Right ventricle myocardium inferior (tissue), 1 donor: ENCODE data around the gene LTK. TPM values are rescaled to one million over a fixed set of nuclear protein-coding genes. Genes with fewer than 3 reads are reported as not detected.
"Not testable (repeated sequence)": the region's sequence is repeated elsewhere in the genome, so short reads cannot be mapped to it uniquely, and the experiment has no call there.

Source experiments
- ATAC-seq: fragments of 200-7000 bp; cut with Tn5 transposase; one replicate; pipeline ENCODE4 v1.9.1; 2020; ENCODE audit warnings: mild to moderate bottlenecking, moderate library complexity
- DNase-seq: peaks from one replicate; pipeline ENCODE4 v3.0.0; 2021; ENCODE audit errors: missing footprints
- intact Hi-C: fragments of 100-400 bp; cut with DNase I; formaldehyde crosslinking; loops from one replicate; pipeline ENCODE4 v1.11.0; 2022
- total RNA-seq: library from RNA; stranded (reverse); fragmentation: NEBNext Ultra II Directional; extraction: Animal tissue kit (Norgen Biotek cat#: 25700); gene quantifications from one replicate; pipeline ENCODE4 v1.2.1, GENCODE V29; 2021
- donor health status: DM: no; HTN: yes; CAD: no; lungs with severe emphysema.

LTK gene
- total RNA-seq, 1 donor from 2014 or later = 1.5 TPM

DNA sequence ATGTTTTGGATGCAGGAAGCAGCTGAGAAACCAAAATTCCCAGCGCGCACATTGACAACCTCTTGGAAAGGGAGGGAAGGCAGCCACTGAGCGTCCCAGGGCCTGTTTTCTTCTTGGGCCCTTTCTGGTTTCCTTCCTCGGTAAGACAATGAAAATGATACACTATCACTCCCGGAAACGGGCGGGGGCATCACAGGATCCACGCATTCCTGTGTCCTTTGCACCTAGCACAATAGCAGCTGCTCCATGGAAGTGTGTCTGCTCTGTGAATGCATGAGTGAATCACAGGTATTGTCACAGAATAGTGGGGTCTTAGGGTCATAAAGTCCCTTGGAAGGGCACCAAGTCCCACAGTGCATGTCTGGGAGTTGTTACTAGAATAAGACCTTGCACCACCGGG, 26.2 kb downstream of the LTK start:
- no peak for DNase-seq
- intact Hi-C loops = no loop called here
- no peak for ATAC-seq

DNA sequence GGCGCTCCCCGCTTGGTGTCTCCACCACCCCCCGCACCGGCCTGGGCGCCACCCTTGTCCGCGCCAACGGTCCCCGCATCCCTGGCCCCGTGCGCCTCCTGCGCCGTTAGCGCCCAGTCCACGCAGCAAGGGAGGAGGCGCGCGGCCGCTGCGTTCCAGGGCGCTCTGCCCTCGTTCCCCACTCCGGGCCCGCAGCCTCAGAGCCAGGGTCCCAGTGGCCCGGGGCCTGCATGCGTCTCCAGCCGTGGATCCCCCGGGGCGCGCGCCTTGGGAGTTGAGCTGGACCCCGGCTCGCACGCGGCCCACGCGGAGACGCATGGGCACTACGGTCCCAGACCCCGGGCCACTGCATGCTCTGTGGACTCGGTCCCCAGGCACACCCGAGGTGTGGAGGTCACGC, 27.3 kb downstream of the LTK start:
- DNase-seq (no peak), ATAC-seq (no peak)
- intact Hi-C loops = no loop called here

DNA sequence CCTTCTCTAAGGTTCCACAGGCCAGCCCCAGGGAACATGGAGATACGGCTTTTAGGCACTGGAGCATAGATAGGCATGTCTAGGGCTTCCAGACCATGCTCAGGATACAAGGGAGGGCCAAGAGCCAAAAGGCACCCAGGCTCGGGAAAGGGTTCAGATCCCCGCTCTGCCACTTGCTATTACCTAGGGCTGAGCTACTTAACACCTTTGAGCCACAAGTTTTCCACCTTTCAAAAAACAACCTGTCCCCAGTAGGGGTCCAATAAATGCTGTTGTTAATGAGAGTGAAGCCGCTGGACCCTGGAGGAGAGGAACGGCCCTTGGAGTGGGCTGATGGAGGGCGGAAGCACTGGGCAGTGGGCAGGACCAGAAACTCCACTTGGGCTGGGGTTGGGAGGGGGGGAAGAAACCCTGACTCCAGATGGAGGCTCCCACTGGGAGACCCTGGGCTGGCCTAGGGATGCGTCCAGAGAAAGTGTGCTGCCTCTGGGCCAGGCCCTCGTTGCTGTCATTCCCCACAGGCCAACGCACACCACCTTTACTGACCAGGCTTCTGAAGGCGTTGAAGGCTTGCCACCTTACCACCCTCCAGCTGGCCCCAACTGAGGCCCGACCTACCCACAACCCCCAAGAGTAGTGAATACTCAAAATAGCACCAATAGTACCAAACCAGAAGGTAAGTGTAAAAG, 28.5 kb downstream of the LTK start:
- ATAC-seq (no peak), DNase-seq (no peak)
- intact Hi-C loops = no loop called here

DNA sequence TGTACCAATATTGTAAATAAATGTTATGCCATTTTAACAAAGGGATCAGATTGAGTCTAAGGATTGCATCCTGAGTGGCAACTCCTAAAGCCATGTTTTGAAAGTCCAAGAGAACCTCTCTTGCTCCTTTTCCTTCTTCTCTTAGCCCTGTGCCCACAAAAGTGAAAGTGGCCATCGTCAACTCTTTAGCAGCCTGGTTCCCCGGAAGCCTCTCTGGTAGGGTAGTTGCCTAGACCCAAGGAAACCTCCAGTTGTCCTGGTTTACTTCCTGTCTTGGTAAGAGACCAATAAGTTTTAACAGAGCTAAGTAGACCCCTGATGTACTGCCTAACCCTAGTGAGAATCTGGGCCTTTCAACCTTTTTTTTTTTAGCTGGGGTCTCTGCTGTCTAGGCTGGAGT, 30.1 kb downstream of the LTK start:
- ATAC-seq = no peak
- intact Hi-C loops = no loop called here
- DNase-seq = no peak

DNA sequence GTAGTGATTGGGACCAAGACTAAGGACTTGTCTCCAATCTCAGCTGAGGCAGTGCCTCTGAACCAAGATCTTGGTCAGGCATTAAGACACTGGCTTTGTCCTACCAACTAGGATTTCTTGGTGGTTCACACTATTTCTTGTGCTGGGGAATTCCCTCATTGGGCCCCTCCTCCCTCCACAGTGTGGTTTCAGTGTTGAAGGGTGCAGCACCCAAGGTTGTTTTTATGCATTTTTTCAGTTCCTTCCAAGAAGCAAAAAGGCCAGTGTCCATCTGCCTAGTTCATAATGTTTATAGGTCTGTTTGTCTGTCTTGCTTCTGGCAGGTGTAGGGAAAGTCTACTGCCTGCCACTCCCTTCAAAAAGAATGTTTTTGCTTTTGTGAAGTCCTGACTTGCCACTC, 30.5 kb downstream of the LTK start:
- ATAC-seq (no peak), DNase-seq (no peak)
- intact Hi-C loops = no loop called here

DNA sequence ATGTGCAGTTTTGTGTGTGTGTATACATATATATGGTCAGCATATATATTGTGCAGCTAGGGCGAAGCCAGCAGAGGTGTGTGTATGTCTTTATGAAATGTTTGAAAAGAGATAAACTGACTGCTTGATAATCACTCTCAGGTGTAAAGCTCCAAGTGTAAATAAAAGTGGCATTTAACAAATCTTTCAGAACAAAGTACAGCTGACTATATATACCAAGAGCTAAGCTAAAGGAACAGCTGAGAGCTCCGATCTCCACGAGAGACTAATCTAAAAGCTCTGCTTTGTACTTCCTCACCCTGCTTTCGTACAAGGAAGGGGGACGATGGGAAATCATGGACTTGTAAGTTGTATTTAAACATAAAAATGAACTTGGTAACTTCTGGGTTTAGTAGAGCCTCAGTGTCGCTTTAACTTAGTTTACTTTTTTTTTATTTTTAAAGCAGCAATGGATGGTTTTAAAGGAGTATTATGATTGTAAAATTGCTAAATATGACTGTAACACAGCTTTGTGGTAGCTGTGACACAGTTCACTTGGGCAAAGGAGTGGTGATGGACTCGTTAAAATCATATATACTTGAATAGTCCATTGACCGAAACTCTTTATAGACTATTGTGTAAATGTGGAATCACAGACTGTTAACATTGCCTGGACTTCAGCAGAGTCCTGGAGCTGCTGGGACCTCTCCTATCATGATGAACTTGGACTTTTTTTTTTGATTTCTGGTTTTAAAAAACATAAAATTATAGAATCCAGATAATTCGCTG, 31.3 kb downstream of the LTK start:
- DNase-seq (no peak), ATAC-seq (no peak)
- intact Hi-C loops = no loop called here

DNA sequence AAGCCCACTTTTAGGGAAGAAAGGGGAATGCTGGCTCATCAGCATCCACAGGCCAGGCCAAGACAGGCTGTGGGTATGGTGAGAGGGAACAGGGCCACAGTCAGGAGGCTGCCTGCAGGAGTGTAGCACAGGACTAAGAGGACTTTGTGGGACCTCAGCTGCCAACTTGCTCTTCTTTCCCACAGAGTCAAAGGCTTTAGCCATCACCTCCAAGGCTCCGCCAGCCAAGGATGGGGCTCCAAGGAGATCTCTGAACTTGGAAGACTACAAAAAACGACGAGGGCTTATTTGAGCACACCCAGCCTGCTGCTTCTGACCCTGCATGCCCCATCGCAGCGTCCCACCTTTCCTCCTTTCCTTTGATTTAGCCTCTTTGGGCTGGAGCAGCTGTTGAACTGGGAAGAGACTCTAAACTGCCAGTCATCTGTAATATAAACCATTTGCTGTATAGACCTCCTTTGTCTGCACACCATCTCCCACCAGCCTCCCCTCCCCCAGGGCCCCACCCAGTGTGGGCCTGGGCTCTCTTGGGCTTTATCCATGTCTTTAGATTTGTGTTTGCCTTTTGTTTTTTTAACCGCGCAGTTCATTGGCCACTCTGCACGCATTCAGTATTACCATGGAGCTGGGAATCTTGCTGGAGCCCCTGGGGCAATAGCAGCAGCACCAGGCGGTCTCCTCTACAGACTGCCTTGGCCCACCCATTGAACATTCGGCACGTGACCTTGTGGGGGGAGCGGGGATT, 33.1 kb downstream of the LTK start:
- ATAC-seq = no peak
- intact Hi-C loops = no loop called here
- no peak for DNase-seq

DNA sequence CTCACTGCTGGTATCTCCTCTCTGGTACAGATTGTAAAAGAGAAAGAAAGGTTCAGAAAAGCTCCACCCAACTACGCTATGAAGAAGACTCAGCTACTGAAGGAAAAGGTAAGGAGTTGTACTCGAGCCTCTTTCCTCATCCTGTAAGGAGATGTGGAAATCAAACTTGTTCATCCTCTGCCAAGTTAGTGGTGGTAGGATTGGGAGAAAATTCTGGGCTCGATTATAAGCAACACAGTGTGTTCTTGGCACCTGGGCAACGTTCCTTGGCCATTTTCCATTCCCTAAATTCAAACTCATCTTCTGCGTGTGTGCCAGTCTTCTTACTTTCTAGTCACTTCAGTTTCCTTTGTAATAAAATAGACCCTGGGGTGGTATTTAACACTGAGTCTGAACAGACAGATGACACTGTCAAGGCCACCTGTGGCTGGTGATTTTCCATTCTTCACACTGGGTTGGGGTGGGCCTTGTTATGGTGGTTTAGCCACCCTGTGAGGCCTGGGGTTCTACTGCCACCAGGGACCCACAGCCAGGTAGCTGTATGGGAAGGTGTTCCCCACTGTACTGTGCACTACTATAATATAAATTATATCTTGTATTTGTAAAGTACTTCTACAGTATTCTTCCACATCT, 37.1 kb downstream of the LTK start:
- DNase-seq (no peak), ATAC-seq (no peak)
- intact Hi-C loops = no loop called here

DNA sequence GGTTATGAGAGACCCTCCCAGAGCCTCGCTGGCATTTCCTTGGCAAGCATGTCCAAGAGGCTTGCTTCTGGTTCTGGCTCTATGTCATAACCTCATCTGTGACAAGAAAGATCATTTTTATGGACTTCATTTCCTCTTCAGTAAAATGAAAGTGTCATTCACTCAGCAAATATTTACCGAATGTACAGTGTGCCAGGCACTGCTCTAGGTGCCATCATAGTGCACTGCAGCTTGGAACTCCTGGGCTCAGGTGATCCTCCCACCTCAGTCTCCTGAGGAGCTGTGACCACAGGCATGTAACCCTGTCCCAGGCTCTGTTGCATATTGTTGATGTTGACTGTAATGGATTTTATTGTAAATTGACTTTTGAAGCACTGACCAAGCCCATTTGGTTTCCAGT, 38.7 kb downstream of the LTK start:
- intact Hi-C loops = no loop called here
- ATAC-seq = no peak

DNA sequence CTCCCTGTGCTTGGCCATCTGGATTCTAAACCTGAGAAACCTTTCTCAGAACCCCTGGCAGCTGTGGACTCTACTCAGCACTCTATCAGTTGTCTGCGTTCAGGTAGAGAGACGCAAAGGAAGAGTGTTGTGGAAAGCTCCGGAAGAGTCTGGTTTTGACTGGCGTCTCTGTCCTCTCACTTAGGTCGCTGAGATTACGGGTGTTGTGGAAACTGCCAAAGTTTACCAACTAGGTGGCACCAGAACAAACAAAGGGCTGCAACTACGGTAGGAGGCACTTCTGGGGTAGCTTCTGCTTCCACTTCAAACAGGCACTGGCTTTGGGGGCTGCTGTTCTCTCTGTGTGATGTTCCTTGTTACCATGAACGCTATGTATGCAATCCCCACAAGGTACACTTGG, 39.2 kb downstream of the LTK start:
- intact Hi-C loops = no loop called here
- no peak for ATAC-seq
- no peak for DNase-seq

More for the DNA sequence above, 38.7 kb downstream of the LTK start:
- DNase-seq = no peak

DNA sequence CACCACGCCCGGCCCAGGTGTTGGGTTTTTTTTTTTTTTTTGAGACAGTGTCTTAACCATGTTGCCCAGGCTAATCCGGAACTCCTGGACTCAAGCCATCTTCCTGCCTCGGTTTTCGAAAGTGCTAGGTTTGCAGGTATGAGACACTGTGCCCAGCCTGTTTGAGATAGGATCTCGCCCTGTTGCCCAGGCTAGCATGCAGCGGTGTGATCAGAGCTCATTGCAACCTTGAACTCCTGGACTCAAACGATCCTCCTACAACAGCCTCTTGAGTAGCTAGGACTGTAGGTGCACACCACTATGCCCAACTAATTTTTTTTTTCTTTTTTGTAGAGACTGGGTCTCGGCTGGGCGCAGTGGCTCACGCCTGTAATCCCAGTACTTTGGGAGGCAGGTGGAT, 40.2 kb downstream of the LTK start:
- ATAC-seq (no peak), DNase-seq (no peak)
- intact Hi-C loops = no loop called here

DNA sequence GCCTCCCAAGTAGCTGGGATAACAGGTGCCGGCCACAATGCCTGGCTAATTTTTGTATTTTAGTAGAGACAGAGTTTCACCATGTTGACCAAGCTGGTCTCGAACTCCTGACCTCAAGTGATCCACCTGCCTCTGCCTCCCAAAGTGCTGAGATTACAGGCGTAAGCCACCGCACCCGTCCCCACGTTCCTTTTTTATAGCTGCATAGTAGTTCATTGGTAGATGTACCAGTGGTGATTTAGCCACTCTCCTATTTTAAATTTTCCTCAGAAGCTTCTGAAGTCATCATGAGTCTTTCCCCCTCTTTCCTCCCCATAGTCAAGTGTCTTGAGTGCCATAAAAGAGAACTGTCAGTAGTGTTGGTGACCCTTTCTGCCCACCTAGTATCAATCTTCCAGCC, 44.0 kb downstream of the LTK start:
- intact Hi-C loops, DNase-seq, ATAC-seq: not testable (repeated sequence)

DNA sequence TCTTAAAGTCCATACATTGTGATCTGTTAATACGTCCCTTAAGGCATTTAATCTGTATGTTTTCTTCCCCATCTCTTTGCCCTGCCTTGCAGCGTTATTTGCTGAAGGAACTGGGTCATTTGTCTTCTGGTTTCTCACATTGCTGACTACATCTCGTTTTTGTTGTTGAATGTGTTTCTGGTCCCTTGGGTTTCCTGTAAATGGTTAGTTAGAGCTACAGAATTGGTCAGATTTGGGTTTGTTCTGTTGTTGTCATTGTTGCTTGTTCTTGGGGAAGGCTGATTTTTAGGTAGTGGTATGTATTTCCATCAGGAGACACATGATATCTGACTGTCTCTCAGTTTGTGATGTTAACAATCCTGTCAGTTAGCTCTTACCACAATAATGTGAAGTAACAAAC, 46.9 kb downstream of the LTK start:
- ATAC-seq (no peak), DNase-seq (no peak)
- intact Hi-C loops = no loop called here

DNA sequence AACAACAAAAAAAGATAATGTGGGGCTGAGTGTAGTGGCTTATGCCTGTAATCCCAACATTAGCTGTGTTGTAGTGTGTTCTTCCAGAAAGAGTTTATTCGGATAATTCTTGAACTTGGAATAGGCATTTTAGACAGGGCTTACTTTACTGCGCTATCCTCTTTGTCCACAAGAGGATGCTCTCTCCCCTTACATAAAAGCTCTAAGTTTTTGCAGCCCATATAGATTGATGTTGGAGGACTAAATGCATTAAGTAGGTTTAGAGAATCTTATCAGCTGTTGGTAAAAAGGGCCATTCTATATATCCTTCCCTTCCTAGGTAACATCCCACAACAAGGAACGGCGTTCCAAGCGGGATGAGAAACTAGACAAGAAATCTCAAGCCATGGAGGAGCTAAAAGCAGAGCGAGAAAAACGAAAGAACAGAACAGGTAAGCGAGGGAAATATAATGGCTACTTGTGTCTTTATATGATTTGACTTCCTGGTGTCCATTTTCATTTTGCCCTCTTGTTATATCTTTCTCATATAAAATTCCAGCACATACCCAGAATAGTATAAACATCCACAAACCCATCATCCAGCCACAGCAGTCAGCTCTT, 47.7 kb downstream of the LTK start:
- intact Hi-C loops = no loop called here
- no peak for ATAC-seq
- no peak for DNase-seq

DNA sequence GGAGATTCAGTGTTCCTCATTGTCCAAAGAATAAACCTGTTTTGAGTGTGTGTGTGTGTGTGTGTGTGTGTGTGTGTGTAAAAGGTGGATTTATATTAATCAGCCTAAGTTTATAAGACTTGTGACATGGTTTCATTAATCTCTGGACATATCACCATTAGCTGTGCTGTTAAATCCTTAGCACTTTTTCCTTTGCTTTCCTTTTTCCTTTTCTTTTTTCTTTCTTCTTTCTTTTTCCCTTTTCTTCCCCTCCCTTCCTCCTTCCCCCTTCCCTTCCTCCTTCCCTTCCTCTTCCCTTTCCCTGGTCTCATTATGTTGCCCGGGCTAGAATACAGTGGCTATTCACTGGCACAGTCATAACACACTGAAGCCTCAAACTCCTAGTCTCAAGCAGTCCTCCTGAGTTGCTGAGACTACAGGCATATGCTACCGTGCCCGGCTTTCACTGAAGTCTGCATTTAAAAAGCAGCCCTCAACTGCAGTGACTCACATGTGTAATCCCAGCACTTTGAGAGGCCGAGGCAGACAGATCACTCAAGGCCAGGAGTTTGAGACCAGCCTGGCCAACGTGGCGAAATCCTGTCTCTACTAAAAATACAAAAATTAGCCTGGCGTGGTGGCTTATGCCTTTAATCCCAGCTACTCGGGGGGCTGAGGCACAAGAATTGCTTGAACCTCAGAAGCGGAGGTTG, 48.6 kb downstream of the LTK start:
- DNase-seq = no peak
- no peak for ATAC-seq
- intact Hi-C loops = no loop called here

DNA sequence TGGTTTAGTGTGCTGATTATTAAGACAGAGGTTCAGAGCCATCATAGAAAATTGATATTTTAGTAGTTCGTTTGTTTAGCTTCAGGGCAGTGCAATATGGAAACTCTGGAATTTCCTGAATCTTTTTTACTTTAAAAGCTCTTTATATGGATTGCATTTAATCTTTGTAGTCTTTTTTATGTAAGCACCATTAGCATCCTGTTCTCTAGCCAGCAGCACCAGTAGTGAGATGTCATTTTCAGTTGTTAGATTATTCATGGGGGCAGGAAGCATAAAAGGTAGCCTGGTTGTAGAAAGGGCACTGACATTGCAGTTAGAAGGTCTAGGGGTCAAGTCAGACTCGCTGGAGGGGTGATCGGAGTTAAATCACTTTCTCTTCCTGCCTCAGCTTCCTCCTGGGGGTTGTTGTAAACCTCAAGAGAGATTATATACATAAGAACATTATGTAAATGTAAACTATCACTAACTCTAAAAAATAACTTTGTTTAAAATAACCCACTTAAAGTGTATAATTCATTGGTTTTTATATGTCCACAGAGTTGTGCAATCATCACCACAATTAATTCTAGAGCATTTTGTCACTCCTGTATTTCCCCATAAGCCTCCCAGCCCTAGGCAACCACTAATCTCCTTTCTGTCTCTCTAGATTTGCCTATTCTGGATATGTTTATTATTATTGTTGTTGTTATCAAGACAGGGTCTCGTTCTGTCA, 51.4 kb downstream of the LTK start:
- intact Hi-C loops = no loop called here
- DNase-seq = no peak

More for the DNA sequence above, 51.4 kb downstream of the LTK start:
- no peak for ATAC-seq
